WTC11 (cell line): Measurements from ENCODE around the gene SYNDIG1.

Experiments
- CBFB ChIP-seq: sonication (generic); formaldehyde crosslinking; IDR thresholded peaks from 2 replicates; pipeline ENCODE4 v1.8.1; 2022; ENCODE audit warnings: mild to moderate bottlenecking, low read depth, missing genetic modification reagents
- CREM ChIP-seq: sonication (generic); formaldehyde crosslinking; IDR thresholded peaks from 2 replicates; pipeline ENCODE4 v1.8.1; 2022; ENCODE audit warnings: mild to moderate bottlenecking, missing genetic modification reagents, moderate library complexity
- CTCF ChIP-seq: fragments of 200-600 bp; IDR thresholded peaks from 2 replicates; pipeline ENCODE4 v1.8.0; 2022; ENCODE audit warnings: antibody characterized with exemption
- ESRRA ChIP-seq: sonication (generic); formaldehyde crosslinking; IDR thresholded peaks from 2 replicates; pipeline ENCODE4 v1.8.1; 2022; ENCODE audit warnings: mild to moderate bottlenecking, missing genetic modification reagents, borderline replicate concordance
- FOXP1 ChIP-seq: sonication (generic); formaldehyde crosslinking; IDR thresholded peaks from 2 replicates; pipeline ENCODE4 v1.8.0; 2022; ENCODE audit warnings: missing genetic modification reagents, mild to moderate bottlenecking, moderate library complexity, borderline replicate concordance
- JUN ChIP-seq: sonication (generic); formaldehyde crosslinking; IDR thresholded peaks from 2 replicates; pipeline ENCODE4 v1.8.0; 2023; ENCODE audit warnings: mild to moderate bottlenecking, missing genetic modification reagents
- MAX ChIP-seq: sonication (generic); formaldehyde crosslinking; IDR thresholded peaks from 2 replicates; pipeline ENCODE4 v1.8.0; 2022; ENCODE audit warnings: mild to moderate bottlenecking, missing genetic modification reagents
- MLX ChIP-seq: sonication (generic); formaldehyde crosslinking; IDR thresholded peaks from 2 replicates; pipeline ENCODE4 v1.8.1; 2023; ENCODE audit warnings: mild to moderate bottlenecking, missing genetic modification reagents, moderate library complexity
- RORB ChIP-seq: fragments of 250-450 bp; sonication (Bioruptor Pico); IDR thresholded peaks from 2 replicates; pipeline ENCODE4 v1.9.0; 2021; ENCODE audit warnings: mild to moderate bottlenecking
- TEAD4 ChIP-seq: sonication (generic); formaldehyde crosslinking; IDR thresholded peaks from 2 replicates; pipeline ENCODE4 v1.8.0; 2022; ENCODE audit warnings: mild to moderate bottlenecking, missing genetic modification reagents
- ZBTB43 ChIP-seq: sonication (generic); formaldehyde crosslinking; IDR thresholded peaks from 2 replicates; pipeline ENCODE4 v1.8.1; 2023; ENCODE audit warnings: mild to moderate bottlenecking, missing genetic modification reagents

GRCh38 chr20:24610341-24611115, 141.1 kb downstream of the SYNDIG1 start:
- TF ChIP-seq MAX (CRISPR knock-in tag) (no peak), ESRRA (CRISPR knock-in tag) (no peak), CTCF (no peak), CREM (CRISPR knock-in tag) (no peak), FOXP1 (CRISPR knock-in tag) (no peak), TEAD4 (CRISPR knock-in tag) (no peak), ZBTB43 (CRISPR knock-in tag) (no peak), CBFB (CRISPR knock-in tag) (no peak), JUN (CRISPR knock-in tag) (no peak), RORB (CRISPR knock-in tag) (no peak), MLX (no peak)
